Skeletal muscle satellite cell (primary cell): ENCODE measurements around the gene RNF213.
"Not testable (repeated sequence)": the region's sequence is repeated elsewhere in the genome, so short reads cannot be mapped to it uniquely, and the experiment has no call there.

Source experiments
- H3K27me3 ChIP-seq: 2 replicates; pipeline ENCODE4 v1.7.0; 2013; ENCODE audit warnings: low read length; ENCODE audit not compliant: control insufficient read depth, insufficient read depth
- H3K36me3 ChIP-seq: 2 replicates; pipeline ENCODE4 v1.7.0; 2013; ENCODE audit warnings: mild to moderate bottlenecking, control low read depth, low read length; ENCODE audit not compliant: insufficient read depth
- H3K4me1 ChIP-seq: 2 replicates; pipeline ENCODE4 v1.7.0; 2013; ENCODE audit warnings: low read length; ENCODE audit not compliant: control insufficient read depth, insufficient read depth
- H3K4me2 ChIP-seq: 2 replicates; pipeline ENCODE4 v1.7.0; 2013; ENCODE audit warnings: mild to moderate bottlenecking, low read length
- H3K4me3 ChIP-seq: 2 replicates; pipeline ENCODE4 v1.7.0; 2013; ENCODE audit warnings: low read length
- H3K9ac ChIP-seq: 2 replicates; pipeline ENCODE4 v1.7.0; 2013; ENCODE audit warnings: mild to moderate bottlenecking, low read depth, low read length, moderate library complexity
- H3K9me3 ChIP-seq: replicated peaks from 2 replicates; pipeline ENCODE4 v1.7.0; 2013; ENCODE audit warnings: mild to moderate bottlenecking, control low read depth, low read length

The RNF213 gene

DNA sequence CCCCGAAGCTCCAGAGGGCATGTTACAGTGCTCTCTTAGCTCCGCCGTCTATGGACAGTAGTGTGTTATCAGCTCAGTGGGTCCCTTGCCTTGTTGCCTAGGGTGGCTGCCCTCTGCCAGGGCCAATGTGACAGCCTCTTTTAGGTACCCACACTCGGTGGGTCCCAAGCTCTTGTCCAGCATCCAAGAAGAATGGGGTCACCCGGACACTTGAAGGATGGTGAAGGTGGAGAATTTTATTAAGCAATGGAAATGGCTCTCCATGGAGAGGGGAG, 57.0 kb downstream of the RNF213 start:
- no peak overlapping the region for H3K4me3 ChIP-seq
- H3K36me3 ChIP-seq: peaks cover 57% of the 10 kb centered on the region
- no peak overlapping the region for H3K9ac ChIP-seq
- H3K4me1 ChIP-seq: no peaks in the 10 kb centered on the region
- no peaks in the 10 kb centered on the region for H3K9me3 ChIP-seq
- no peaks in the 10 kb centered on the region for H3K27me3 ChIP-seq
- H3K4me2 ChIP-seq: no peak overlapping the region

DNA sequence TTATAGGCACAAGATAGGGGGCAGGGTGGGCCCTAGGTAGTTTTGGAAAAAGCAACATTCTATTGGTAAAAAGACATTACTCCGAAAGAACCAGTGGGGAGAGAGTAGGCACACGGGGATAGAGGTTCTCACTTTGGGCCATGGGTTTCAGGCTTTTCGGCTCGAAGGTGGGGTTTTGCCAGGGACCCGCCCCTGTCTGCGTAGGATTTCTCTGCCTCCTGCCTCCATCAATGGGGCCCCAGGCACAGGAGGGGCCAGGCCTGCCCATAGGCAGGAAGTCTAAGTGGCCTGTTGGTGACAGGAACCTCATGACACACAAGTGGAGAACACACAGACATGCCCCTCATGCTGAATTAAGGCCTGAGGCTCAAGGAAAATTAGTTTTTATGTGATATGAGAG, 57.5 kb downstream of the RNF213 start:
- Histone ChIP-seq H3K36me3 (peaks cover 56% of the 10 kb centered on the region), H3K4me1 (no peaks in the 10 kb centered on the region), H3K4me2 (no peak overlapping the region), H3K9me3 (no peaks in the 10 kb centered on the region), H3K27me3 (no peaks in the 10 kb centered on the region), H3K9ac (no peak overlapping the region), H3K4me3 (no peak overlapping the region)

DNA sequence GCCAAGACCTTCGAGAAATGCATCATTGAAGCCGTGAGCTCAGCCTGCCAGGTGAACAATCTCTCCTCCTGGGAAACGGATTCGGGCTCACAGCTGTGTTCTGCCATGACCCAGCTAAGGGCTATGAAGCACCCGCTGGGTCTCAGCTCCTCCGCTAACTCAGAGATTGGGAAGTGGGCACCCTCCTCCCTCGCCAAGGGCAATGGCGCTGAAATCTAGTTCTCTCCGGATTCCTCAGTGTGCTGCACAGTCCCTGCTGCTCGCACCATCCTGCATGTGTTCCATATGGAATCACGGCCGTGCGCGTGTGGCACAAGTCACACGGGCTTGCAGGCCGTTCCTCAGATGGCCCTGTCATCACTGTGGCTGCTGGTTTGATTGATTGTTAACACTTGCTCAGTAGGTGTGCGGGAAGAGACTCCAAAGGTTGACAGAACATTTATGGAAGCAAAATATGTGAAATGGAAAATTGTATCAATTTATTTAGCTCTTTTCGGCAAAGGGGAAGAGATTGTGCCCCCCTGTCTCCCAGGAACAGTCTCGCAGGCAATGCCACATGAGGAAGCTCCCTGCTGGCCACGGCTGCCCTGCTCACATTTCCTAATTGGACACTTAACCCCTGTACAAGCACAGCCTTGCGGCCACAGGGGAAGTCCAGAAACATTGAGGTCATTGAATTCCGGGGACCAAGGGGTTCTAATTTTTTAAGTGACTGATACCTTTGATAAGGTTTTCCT, 58.8 kb downstream of the RNF213 start:
- Histone ChIP-seq H3K9ac (no peak overlapping the region), H3K36me3 (peaks cover 57% of the 10 kb centered on the region), H3K4me2 (no peak overlapping the region), H3K4me1 (no peaks in the 10 kb centered on the region), H3K4me3 (no peak overlapping the region), H3K27me3 (no peaks in the 10 kb centered on the region), H3K9me3 (no peaks in the 10 kb centered on the region)

DNA sequence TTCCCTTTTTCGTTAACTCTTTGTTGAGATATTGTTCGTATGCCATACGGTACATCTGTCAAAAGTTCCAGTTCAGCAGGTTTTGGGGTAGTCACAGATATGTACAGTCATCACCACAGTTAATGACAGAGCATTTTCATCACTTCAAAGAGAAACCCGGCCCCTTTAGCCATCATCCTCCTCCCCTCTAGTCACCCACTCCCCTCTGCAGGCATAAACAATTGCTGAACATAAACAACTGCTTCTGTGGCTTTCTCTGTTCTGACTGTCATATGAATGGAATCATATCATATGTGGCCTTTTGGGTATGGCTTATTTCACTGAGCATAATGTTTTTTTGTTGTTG, 59.3 kb downstream of the RNF213 start:
- H3K4me3 ChIP-seq: no peak overlapping the region
- H3K4me2 ChIP-seq: no peak overlapping the region
- no peaks in the 10 kb centered on the region for H3K27me3 ChIP-seq
- H3K4me1 ChIP-seq: no peaks in the 10 kb centered on the region
- no peaks in the 10 kb centered on the region for H3K9me3 ChIP-seq
- H3K9ac ChIP-seq: no peak overlapping the region
- H3K36me3 ChIP-seq: peaks cover 59% of the 10 kb centered on the region

DNA sequence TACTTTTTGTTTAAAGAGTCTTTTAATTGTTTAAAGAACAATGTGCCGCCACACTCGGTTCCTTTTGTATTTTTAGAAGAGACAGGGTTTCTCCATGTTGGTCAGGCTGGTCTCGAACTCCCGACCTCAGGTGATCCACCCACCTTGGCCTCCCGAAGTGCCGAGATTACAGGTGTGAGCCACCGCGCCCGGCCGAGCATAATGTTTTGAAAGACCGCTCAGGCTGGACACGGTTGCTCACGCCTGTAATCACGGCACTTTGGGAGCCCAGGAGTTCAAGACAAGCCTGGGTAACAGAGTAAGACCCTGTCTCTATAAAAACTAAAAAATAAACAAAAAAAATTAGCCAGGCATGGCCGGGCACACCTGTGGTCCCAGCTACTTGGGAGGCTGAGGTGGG, 59.8 kb downstream of the RNF213 start:
- Histone ChIP-seq H3K9me3 (no peaks in the 10 kb centered on the region), H3K27me3 (no peaks in the 10 kb centered on the region), H3K4me3 (no peak overlapping the region), H3K9ac (no peak overlapping the region), H3K4me1 (no peaks in the 10 kb centered on the region), H3K36me3 (peaks cover 64% of the 10 kb centered on the region), H3K4me2 (no peak overlapping the region)

GRCh38 chr17:80322864-80323263, 62.2 kb downstream of the RNF213 start:
- H3K9me3 ChIP-seq: no peaks in the 10 kb centered on the region
- no peak overlapping the region for H3K9ac ChIP-seq
- peaks cover 74% of the 10 kb centered on the region for H3K36me3 ChIP-seq
- no peaks in the 10 kb centered on the region for H3K4me1 ChIP-seq
- no peak overlapping the region for H3K4me2 ChIP-seq
- H3K4me3 ChIP-seq: no peak overlapping the region
- H3K27me3 ChIP-seq: no peaks in the 10 kb centered on the region

DNA sequence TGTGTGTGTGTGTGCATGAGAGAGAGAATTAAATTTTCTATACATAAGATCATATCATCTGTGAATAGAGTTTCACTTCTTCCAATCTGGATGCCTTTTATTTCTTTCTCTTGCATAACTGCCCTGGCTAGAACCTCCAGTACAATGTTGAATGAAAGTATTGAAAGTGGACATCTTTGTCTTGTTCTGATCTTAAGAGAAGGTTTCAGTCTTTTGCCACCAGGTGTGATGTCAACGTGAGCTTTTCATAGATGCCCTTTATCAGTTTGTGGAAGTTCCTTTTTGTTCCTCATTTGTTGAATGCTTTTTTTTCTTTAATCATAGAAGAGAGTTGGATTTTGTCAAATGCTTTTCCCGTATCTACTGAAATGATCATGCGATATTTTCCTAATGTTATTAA, 63.3 kb downstream of the RNF213 start:
- H3K4me1 ChIP-seq: no peaks in the 10 kb centered on the region
- peaks cover 78% of the 10 kb centered on the region for H3K36me3 ChIP-seq
- no peak overlapping the region for H3K4me2 ChIP-seq

GRCh38 chr17:80327518-80327917, 66.9 kb downstream of the RNF213 start:
- no peak overlapping the region for H3K9ac ChIP-seq
- no peak overlapping the region for H3K4me2 ChIP-seq
- no peaks in the 10 kb centered on the region for H3K9me3 ChIP-seq
- no peaks in the 10 kb centered on the region for H3K4me1 ChIP-seq
- no peak overlapping the region for H3K4me3 ChIP-seq
- no peaks in the 10 kb centered on the region for H3K27me3 ChIP-seq
- H3K36me3 ChIP-seq: peaks cover 74% of the 10 kb centered on the region

More for the DNA sequence above, 63.3 kb downstream of the RNF213 start:
- no peaks in the 10 kb centered on the region for H3K9me3 ChIP-seq
- H3K27me3 ChIP-seq: no peaks in the 10 kb centered on the region
- no peak overlapping the region for H3K4me3 ChIP-seq
- H3K9ac ChIP-seq: no peak overlapping the region

- H3K36me3 ChIP-seq: peaks cover 71% of the 10 kb centered on the region
- no peaks in the 10 kb centered on the region for H3K4me1 ChIP-seq
- no peak overlapping the region for H3K9ac ChIP-seq
- H3K27me3 ChIP-seq: no peaks in the 10 kb centered on the region
- no peak overlapping the region for H3K4me3 ChIP-seq
- no peaks in the 10 kb centered on the region for H3K9me3 ChIP-seq
- no peak overlapping the region for H3K4me2 ChIP-seq
Observed at GRCh38 chr17:80328634-80329380, 68.2 kb downstream of the RNF213 start.

GRCh38 chr17:80329421-80329820, 68.8 kb downstream of the RNF213 start:
- peaks cover 76% of the 10 kb centered on the region for H3K36me3 ChIP-seq
- not testable (repeated sequence) for H3K27me3 ChIP-seq

DNA sequence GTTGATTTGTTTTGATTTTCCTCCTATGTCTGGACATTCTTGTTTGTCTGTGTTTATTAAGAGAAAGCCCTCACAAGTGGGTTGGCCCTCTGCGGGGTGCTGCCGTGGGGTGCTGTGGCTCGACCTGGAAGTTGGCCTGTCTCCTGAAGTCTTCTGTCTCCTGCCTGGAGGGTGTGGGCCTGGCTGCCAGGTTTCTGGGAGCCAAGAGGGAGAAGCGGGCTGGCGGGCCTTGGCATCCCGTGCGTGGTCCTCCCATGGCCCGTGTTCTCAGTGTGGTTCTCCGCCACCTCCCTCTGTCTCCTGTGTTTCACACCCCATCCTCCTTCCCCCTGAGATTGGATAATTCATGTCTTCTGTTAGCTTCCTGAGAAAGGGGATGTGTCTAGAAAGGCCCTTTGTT, 69.6 kb downstream of the RNF213 start:
- H3K36me3 ChIP-seq: peaks cover 73% of the 10 kb centered on the region
- H3K27me3 ChIP-seq: no peaks in the 10 kb centered on the region
- no peak overlapping the region for H3K9ac ChIP-seq
- no peak overlapping the region for H3K4me3 ChIP-seq
- no peaks in the 10 kb centered on the region for H3K9me3 ChIP-seq
- no peaks in the 10 kb centered on the region for H3K4me1 ChIP-seq
- H3K4me2 ChIP-seq: no peak overlapping the region

More at GRCh38 chr17:80329421-80329820, 68.8 kb downstream of the RNF213 start:
- not testable (repeated sequence) for H3K9ac ChIP-seq, H3K4me2 ChIP-seq, H3K9me3 ChIP-seq, H3K4me3 ChIP-seq, H3K4me1 ChIP-seq

DNA sequence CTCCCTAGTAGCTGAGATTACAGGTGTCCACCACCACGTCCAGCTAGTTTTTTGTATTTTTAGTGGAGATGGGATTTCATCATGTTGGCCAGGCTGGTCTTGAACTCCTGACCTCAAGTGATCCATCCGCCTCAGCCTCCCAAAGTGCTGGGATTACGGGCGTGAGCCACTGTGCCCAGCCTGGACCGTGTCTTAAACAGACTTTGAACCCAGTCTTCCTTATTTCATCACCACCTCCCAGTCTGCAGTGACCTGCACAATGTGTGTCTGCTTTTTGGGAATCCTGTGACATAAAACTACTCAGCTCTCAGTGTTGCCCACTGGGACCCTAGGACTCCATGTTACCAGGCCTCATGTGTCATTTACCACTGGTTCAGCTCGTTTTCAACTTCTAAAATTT, 70.3 kb downstream of the RNF213 start:
- peaks cover 74% of the 10 kb centered on the region for H3K36me3 ChIP-seq
- not testable (repeated sequence) for H3K4me3 ChIP-seq, H3K9me3 ChIP-seq, H3K4me1 ChIP-seq, H3K9ac ChIP-seq, H3K27me3 ChIP-seq, H3K4me2 ChIP-seq
